Measurements from ENCODE around the gene CCDC88B. TPM values are rescaled to one million over a fixed set of nuclear protein-coding genes. Genes with fewer than 3 reads are reported as not detected.
"Not testable (repeated sequence)": the region's sequence is repeated elsewhere in the genome, so short reads cannot be mapped to it uniquely, and the experiment has no call there.

CCDC88B gene
- total and polyA plus RNA-seq, 5 donors from 2014 or later: 7.4 to 144 (median 10.2) TPM

DNA sequence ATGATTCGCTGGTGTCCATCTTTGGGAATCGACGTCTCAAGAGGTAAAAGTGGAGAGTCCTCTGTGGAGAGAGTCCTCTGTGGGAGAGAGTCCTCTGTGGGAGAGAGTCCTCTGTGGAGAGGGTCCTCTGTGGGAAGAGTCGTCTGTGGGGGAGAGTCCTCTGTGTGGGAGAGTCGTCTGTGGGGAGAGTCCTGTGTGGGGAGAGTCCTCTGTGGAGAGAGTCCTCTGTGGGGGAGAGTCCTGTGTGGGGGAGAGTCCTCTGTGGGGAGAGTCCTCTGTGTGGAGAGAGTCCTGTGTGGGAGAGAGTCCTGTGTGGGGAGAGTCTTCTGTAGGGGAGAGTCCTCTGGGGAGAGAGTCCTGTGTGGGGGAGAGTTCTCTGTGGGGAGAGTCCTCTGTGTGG is 19.0 kb upstream of the CCDC88B start:
- Histone ChIP-seq H3K27ac (ENCODE audit: insufficient read depth, low read length, poor library complexity, severe bottlenecking) (no peak overlapping the region), H3K36me3 (ENCODE audit: control insufficient read depth, insufficient read depth, low read length) (peaks cover 3% of the 10 kb centered on the region), H3K4me3 (ENCODE audit: low read depth, low read length) (no peak overlapping the region), H3K9me3 (ENCODE audit: control insufficient read depth in 2 of 2, low read length in 2 of 2) (no peaks in the 10 kb centered on the region), H3K4me1 (ENCODE audit: control insufficient read depth, insufficient read depth, low read length, poor library complexity, severe bottlenecking) (peaks cover 31% of the 10 kb centered on the region), H3K27me3 (ENCODE audit: control insufficient read depth, insufficient read depth, low read length) (no peaks in the 10 kb centered on the region)
- peaks cover 18% of the 10 kb centered on the region for H3K36me3 Mint-ChIP-seq
- H3K4me1 Mint-ChIP-seq: peaks cover 0 to 42% (median 26%) of the 10 kb centered on the region in 4 donors
- H3K4me3 Mint-ChIP-seq: peak overlapping the region in 2 of 4 donors; percentile 16 to 95
- DNase-seq (no peak), ATAC-seq (ENCODE audit: low read depth in 2 of 2) (no peak)
- no peaks in the 10 kb centered on the region for H3K9me3 Mint-ChIP-seq
- H3K27ac Mint-ChIP-seq: peak overlapping the region in 2 of 3 donors; percentile 5 to 29
- H3K27me3 Mint-ChIP-seq: no peaks in the 10 kb centered on the region

DNA sequence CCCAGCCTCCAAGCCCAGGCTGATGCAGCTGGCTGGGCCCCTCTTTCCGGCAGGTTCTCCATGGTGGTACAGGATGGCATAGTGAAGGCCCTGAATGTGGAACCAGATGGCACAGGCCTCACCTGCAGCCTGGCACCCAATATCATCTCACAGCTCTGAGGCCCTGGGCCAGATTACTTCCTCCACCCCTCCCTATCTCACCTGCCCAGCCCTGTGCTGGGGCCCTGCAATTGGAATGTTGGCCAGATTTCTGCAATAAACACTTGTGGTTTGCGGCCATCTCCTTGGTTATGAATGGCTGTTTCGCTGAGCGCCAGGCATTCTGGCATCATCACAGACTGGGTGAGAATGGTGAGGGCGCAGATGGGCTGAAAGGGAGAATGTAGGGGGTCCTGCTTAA is 18.5 kb upstream of the CCDC88B start:
- peaks cover 18% of the 10 kb centered on the region for H3K36me3 Mint-ChIP-seq
- H3K27ac ChIP-seq (ENCODE audit: insufficient read depth, low read length, poor library complexity, severe bottlenecking): no peak overlapping the region
- ATAC-seq (ENCODE audit: low read depth in 2 of 2) (no peak), DNase-seq (no peak)
- H3K4me1 ChIP-seq (ENCODE audit: control insufficient read depth, insufficient read depth, low read length, poor library complexity, severe bottlenecking): peaks cover 27% of the 10 kb centered on the region
- H3K27me3 Mint-ChIP-seq: no peaks in the 10 kb centered on the region
- H3K9me3 Mint-ChIP-seq: no peaks in the 10 kb centered on the region
- H3K36me3 ChIP-seq (ENCODE audit: control insufficient read depth, insufficient read depth, low read length): peaks cover 3% of the 10 kb centered on the region
- no peaks in the 10 kb centered on the region for H3K27me3 ChIP-seq (ENCODE audit: control insufficient read depth, insufficient read depth, low read length)
- H3K4me3 ChIP-seq (ENCODE audit: low read depth, low read length): no peak overlapping the region
- H3K27ac Mint-ChIP-seq: no peak overlapping the region
- peak overlapping the region in 2 of 4 donors; percentile 1 to 16 for H3K4me3 Mint-ChIP-seq
- peaks cover 0 to 38% (median 23%) of the 10 kb centered on the region in 4 donors for H3K4me1 Mint-ChIP-seq
- no peaks in the 10 kb centered on the region for H3K9me3 ChIP-seq (ENCODE audit: control insufficient read depth in 2 of 2, low read length in 2 of 2)

DNA sequence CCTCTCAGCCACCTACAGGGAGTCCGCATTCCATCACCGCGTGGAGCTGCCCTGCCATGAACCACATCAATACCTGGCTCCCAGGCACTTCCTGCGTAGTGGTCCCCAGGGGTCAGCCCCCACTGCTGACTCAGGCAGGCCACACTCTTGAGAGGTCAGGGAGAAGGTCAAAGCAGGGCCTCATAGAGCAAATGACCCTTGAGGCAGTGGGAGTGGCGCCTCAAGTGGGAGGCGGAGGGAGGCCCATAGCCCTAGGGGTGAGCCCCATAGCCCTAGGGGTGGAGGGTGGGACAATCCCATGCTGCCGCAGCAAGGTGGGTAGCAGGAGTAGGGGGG is 17.1 kb upstream of the CCDC88B start:
- Histone ChIP-seq H3K9me3 (ENCODE audit: control insufficient read depth in 2 of 2, low read length in 2 of 2) (no peaks in the 10 kb centered on the region), H3K36me3 (ENCODE audit: control insufficient read depth, insufficient read depth, low read length) (peaks cover 3% of the 10 kb centered on the region), H3K27ac (ENCODE audit: insufficient read depth, low read length, poor library complexity, severe bottlenecking) (no peak overlapping the region), H3K27me3 (ENCODE audit: control insufficient read depth, insufficient read depth, low read length) (no peaks in the 10 kb centered on the region), H3K4me1 (ENCODE audit: control insufficient read depth, insufficient read depth, low read length, poor library complexity, severe bottlenecking) (peaks cover 16% of the 10 kb centered on the region), H3K4me3 (ENCODE audit: low read depth, low read length) (no peak overlapping the region)
- H3K36me3 Mint-ChIP-seq: peaks cover 14% of the 10 kb centered on the region
- H3K4me1 Mint-ChIP-seq: peaks cover 0 to 25% (median 16%) of the 10 kb centered on the region in 4 donors
- H3K9me3 Mint-ChIP-seq: no peaks in the 10 kb centered on the region
- no peak for DNase-seq
- ATAC-seq (ENCODE audit: low read depth in 2 of 2): no peak
- H3K4me3 Mint-ChIP-seq: no peak overlapping the region
- no peak overlapping the region for H3K27ac Mint-ChIP-seq
- H3K27me3 Mint-ChIP-seq: no peaks in the 10 kb centered on the region

DNA sequence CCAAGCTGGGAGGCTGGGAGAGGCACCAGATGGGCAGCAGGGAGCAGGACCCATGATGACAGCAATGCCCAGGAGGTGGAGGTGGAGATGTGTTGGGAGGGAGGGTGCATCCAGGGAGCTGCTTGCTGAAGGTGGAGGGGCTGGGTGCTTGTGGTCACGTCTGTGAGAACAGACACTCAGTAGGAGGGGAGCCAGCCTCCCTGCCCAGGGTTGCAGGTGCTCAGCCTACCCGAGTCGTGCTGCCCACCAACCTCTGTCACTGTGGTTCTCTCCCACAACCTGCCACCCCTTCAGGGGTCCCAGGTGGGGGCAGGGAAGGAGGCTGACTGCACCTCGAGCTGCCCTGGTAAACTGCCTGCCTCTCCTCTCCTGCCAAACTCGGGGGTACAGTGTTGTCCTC is 16.6 kb upstream of the CCDC88B start:
- Mint-ChIP-seq H3K27ac (peak overlapping the region in 1 of 3 donors; percentile 5), H3K9me3 (no peaks in the 10 kb centered on the region), H3K36me3 (peaks cover 14% of the 10 kb centered on the region), H3K4me1 (peaks cover 0 to 20% (median 14%) of the 10 kb centered on the region in 4 donors), H3K27me3 (no peaks in the 10 kb centered on the region), H3K4me3 (peak overlapping the region in 1 of 4 donors; percentile 54)
- peaks cover 3% of the 10 kb centered on the region for H3K36me3 ChIP-seq (ENCODE audit: control insufficient read depth, insufficient read depth, low read length)
- no peaks in the 10 kb centered on the region for H3K9me3 ChIP-seq (ENCODE audit: control insufficient read depth in 2 of 2, low read length in 2 of 2)
- ATAC-seq (ENCODE audit: low read depth in 2 of 2) (no peak), DNase-seq (no peak)
- no peak overlapping the region for H3K4me3 ChIP-seq (ENCODE audit: low read depth, low read length)
- H3K27me3 ChIP-seq (ENCODE audit: control insufficient read depth, insufficient read depth, low read length): no peaks in the 10 kb centered on the region
- H3K4me1 ChIP-seq (ENCODE audit: control insufficient read depth, insufficient read depth, low read length, poor library complexity, severe bottlenecking): peaks cover 13% of the 10 kb centered on the region
- H3K27ac ChIP-seq (ENCODE audit: insufficient read depth, low read length, poor library complexity, severe bottlenecking): no peak overlapping the region

DNA sequence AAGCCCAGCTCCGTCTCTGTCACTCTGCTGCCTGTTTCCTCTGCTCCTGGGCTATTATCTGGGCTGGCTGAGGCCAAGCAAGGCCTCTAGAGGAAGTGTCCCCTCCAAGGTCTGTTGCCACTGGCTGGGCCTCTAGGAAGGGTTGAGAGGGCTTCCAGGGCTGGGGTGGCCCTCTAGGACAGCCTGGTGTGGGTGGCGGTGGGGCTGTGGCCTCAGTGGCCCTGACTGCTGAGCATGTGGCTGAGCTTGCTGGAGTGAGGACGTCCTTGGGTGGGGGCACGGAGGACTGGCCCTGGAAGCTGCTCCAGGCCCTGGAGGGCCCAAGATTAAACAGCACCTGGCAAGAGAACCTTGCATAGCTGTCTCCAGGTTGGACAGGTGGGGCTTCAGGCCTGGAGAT is 16.0 kb upstream of the CCDC88B start:
- H3K9me3 ChIP-seq (ENCODE audit: control insufficient read depth in 2 of 2, low read length in 2 of 2); ATAC-seq (ENCODE audit: low read depth in 2 of 2): not testable (repeated sequence)

DNA sequence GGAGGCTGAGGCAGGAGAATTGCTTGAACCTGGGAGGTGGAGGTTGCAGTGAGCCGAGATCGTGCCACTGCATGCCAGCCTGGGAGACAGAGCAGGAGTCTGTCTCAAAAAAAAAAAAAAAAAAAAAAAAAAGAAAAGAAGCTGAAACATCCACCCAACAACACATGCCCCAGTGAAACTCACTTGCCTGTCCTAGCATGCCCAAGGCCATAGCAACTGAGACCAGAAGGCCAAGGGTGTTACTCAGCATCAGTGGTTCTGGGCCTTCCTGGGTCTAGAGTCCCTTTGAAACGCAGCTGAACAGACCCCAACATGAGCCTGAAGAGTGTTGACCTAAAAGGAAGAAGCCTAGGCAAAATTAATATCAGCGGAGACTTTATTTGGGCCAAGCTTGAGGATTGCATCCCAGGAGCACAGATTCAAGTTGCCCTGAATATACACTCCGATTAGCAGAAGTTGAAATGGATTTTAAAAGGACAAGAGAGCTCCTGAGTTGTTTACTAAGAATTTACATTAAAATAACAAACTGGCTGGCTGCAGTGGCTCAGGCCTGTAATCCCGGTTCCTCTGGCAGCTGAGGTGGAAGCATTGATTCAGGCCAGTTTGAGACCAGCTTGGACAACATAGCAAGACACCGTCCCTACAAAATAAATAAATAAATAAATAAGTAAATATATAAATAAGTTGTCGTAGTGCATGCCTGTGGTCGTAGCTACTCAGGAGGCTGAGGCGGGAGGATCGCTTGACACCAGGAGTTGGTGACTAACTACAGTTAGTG is 15.1 kb upstream of the CCDC88B start:
- Mint-ChIP-seq H3K9me3 (no peaks in the 10 kb centered on the region), H3K27ac (no peak overlapping the region), H3K36me3 (peaks cover 14% of the 10 kb centered on the region), H3K4me3 (peak overlapping the region in 1 of 4 donors; percentile 27), H3K4me1 (peaks cover 0 to 9% (median 6%) of the 10 kb centered on the region in 4 donors), H3K27me3 (no peaks in the 10 kb centered on the region)
- no peak overlapping the region for H3K4me3 ChIP-seq (ENCODE audit: low read depth, low read length)
- H3K4me1 ChIP-seq (ENCODE audit: control insufficient read depth, insufficient read depth, low read length, poor library complexity, severe bottlenecking): no peaks in the 10 kb centered on the region
- ATAC-seq (ENCODE audit: low read depth in 2 of 2) (no peak), DNase-seq (no peak)
- no peaks in the 10 kb centered on the region for H3K27me3 ChIP-seq (ENCODE audit: control insufficient read depth, insufficient read depth, low read length)
- H3K36me3 ChIP-seq (ENCODE audit: control insufficient read depth, insufficient read depth, low read length): peaks cover 3% of the 10 kb centered on the region
- no peak overlapping the region for H3K27ac ChIP-seq (ENCODE audit: insufficient read depth, low read length, poor library complexity, severe bottlenecking)
- H3K9me3 ChIP-seq (ENCODE audit: control insufficient read depth in 2 of 2, low read length in 2 of 2): no peaks in the 10 kb centered on the region

More for the DNA sequence above, 16.0 kb upstream of the CCDC88B start:
- not testable (repeated sequence) for H3K4me1 ChIP-seq (ENCODE audit: control insufficient read depth, insufficient read depth, low read length, poor library complexity, severe bottlenecking); H3K27me3 ChIP-seq (ENCODE audit: control insufficient read depth, insufficient read depth, low read length); H3K4me3 ChIP-seq (ENCODE audit: low read depth, low read length); DNase-seq; H3K9me3 Mint-ChIP-seq; H3K36me3 ChIP-seq (ENCODE audit: control insufficient read depth, insufficient read depth, low read length); H3K27me3 Mint-ChIP-seq; H3K27ac ChIP-seq (ENCODE audit: insufficient read depth, low read length, poor library complexity, severe bottlenecking); H3K27ac Mint-ChIP-seq
- Mint-ChIP-seq H3K36me3 (peaks cover 14% of the 10 kb centered on the region), H3K4me1 (peaks cover 0 to 16% (median 12%) of the 10 kb centered on the region in 4 donors), H3K4me3 (peak overlapping the region in 1 of 4 donors; percentile 21)

DNA sequence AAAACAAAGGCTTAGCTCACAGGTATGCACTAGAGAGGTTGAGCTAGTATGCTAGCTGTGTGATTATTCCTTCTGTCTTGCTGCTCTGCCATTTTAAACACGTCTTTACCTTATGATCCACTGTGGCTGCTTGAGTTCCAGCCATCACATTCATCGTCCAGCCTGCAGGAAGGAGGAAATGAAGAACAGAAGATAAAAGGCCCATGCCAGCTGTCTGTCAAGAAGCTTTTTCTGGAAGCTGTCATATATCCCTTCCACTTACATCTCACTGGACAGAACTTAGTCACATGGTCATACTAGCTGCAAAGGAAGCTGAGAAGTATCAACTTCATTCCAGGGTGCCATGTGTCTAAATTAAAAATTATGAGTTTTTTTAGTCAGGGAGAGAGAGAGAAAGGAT is 12.6 kb upstream of the CCDC88B start:
- H3K27ac ChIP-seq (ENCODE audit: insufficient read depth, low read length, poor library complexity, severe bottlenecking): no peak overlapping the region
- Mint-ChIP-seq H3K27ac (no peak overlapping the region), H3K36me3 (no peaks in the 10 kb centered on the region), H3K4me1 (peaks cover 0 to 7% (median 6%) of the 10 kb centered on the region in 4 donors), H3K4me3 (peak overlapping the region in 2 of 4 donors; percentile 13 to 41), H3K27me3 (no peaks in the 10 kb centered on the region), H3K9me3 (no peaks in the 10 kb centered on the region)
- no peak overlapping the region for H3K4me3 ChIP-seq (ENCODE audit: low read depth, low read length)
- no peaks in the 10 kb centered on the region for H3K9me3 ChIP-seq (ENCODE audit: control insufficient read depth in 2 of 2, low read length in 2 of 2)
- no peaks in the 10 kb centered on the region for H3K27me3 ChIP-seq (ENCODE audit: control insufficient read depth, insufficient read depth, low read length)
- no peaks in the 10 kb centered on the region for H3K36me3 ChIP-seq (ENCODE audit: control insufficient read depth, insufficient read depth, low read length)
- peaks cover 8% of the 10 kb centered on the region for H3K4me1 ChIP-seq (ENCODE audit: control insufficient read depth, insufficient read depth, low read length, poor library complexity, severe bottlenecking)
- ATAC-seq (ENCODE audit: low read depth in 2 of 2): no peak
- DNase-seq: no peak

DNA sequence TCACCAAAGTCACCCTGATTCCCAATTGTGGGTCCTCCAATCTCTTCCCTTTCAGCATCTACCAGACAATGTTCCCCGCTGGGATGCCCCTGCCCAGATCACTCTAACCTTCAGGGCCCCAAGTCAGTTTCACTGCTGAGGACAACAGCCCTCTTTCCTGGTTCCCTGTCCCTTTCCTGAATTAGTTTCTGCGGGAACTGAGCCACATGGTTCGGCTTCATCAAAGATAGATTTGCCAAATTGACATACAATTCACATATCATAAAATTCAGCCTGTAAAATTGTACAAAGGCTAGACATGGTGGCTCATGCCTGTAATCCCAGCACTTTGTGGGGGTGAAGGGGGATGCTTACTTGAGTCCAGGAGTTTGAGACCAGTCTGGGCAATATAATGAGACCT is 12.0 kb upstream of the CCDC88B start:
- no peaks in the 10 kb centered on the region for H3K36me3 Mint-ChIP-seq
- Histone ChIP-seq H3K4me1 (ENCODE audit: control insufficient read depth, insufficient read depth, low read length, poor library complexity, severe bottlenecking) (peaks cover 8% of the 10 kb centered on the region), H3K9me3 (ENCODE audit: control insufficient read depth in 2 of 2, low read length in 2 of 2) (no peaks in the 10 kb centered on the region), H3K27ac (ENCODE audit: insufficient read depth, low read length, poor library complexity, severe bottlenecking) (no peak overlapping the region), H3K4me3 (ENCODE audit: low read depth, low read length) (no peak overlapping the region), H3K27me3 (ENCODE audit: control insufficient read depth, insufficient read depth, low read length) (no peaks in the 10 kb centered on the region), H3K36me3 (ENCODE audit: control insufficient read depth, insufficient read depth, low read length) (no peaks in the 10 kb centered on the region)
- ATAC-seq (ENCODE audit: low read depth in 2 of 2): no peak
- H3K4me3 Mint-ChIP-seq: peak overlapping the region in 2 of 4 donors; percentile 21 to 41
- no peaks in the 10 kb centered on the region for H3K27me3 Mint-ChIP-seq
- no peaks in the 10 kb centered on the region for H3K9me3 Mint-ChIP-seq
- peaks cover 0 to 7% (median 6%) of the 10 kb centered on the region in 4 donors for H3K4me1 Mint-ChIP-seq
- H3K27ac Mint-ChIP-seq: no peak overlapping the region
- DNase-seq: no peak
